Cortex of kidney (tissue), 1 donor: ENCODE results near the gene HINFP.
"Not testable (repeated sequence)": the region's sequence is repeated elsewhere in the genome, so short reads cannot be mapped to it uniquely, and the experiment has no call there.

Experiments used
- DNase-seq: peaks from one replicate; lab custom pipeline; 2025; lab: John Stamatoyannopoulos, UW

Gene HINFP

GRCh38 chr11:119155733-119156492 is 34.5 kb downstream of the HINFP start:
- DNase-seq: no peak

GRCh38 chr11:119156496-119156895 is 35.1 kb downstream of the HINFP start:
- DNase-seq: no peak

- DNase-seq: no peak
Observed at GRCh38 chr11:119157063-119157462, 35.7 kb downstream of the HINFP start.

- DNase-seq: no peak
Observed at GRCh38 chr11:119158467-119158866, 37.1 kb downstream of the HINFP start.

GRCh38 chr11:119160151-119160550 is 38.8 kb downstream of the HINFP start:
- no peak for DNase-seq

GRCh38 chr11:119161871-119162270 is 40.5 kb downstream of the HINFP start:
- no peak for DNase-seq

GRCh38 chr11:119166368-119167076 is 45.1 kb downstream of the HINFP start:
- DNase-seq: no peak

- DNase-seq: not testable (repeated sequence)
Observed at GRCh38 chr11:119167077-119167458, 45.7 kb downstream of the HINFP start.

GRCh38 chr11:119167933-119168332 is 46.6 kb downstream of the HINFP start:
- no peak for DNase-seq

GRCh38 chr11:119168471-119169281 is 47.3 kb downstream of the HINFP start, which contains the start of gene NLRX1:
Gene NLRX1, plus strand, starts transcription at chr11:119168725. Its CDS starts 2,679 bp downstream, at chr11:119171404.
- no peak for DNase-seq

- DNase-seq: no peak
Observed at GRCh38 chr11:119169282-119169719, 47.9 kb downstream of the HINFP start.

GRCh38 chr11:119172513-119172912 is 51.1 kb downstream of the HINFP start:
- no peak for DNase-seq

GRCh38 chr11:119173453-119173852 is 52.1 kb downstream of the HINFP start:
- DNase-seq: no peak

- DNase-seq: no peak
Observed at GRCh38 chr11:119175493-119176077, 54.2 kb downstream of the HINFP start.

- no peak for DNase-seq
Observed at GRCh38 chr11:119178166-119178680, 56.8 kb downstream of the HINFP start.

- no peak for DNase-seq
Observed at GRCh38 chr11:119179342-119179741, 58.0 kb downstream of the HINFP start.

GRCh38 chr11:119179983-119180382 is 58.6 kb downstream of the HINFP start:
- DNase-seq: no peak

- no peak for DNase-seq
Observed at GRCh38 chr11:119180729-119181676, 59.6 kb downstream of the HINFP start.

- DNase-seq: no peak
Observed at GRCh38 chr11:119181677-119182412, 60.5 kb downstream of the HINFP start.

GRCh38 chr11:119184399-119184798 is 63.0 kb downstream of the HINFP start:
- not testable (repeated sequence) for DNase-seq
